Measurements from ENCODE around the gene TAF1A.
"Not testable (repeated sequence)": the region's sequence is repeated elsewhere in the genome, so short reads cannot be mapped to it uniquely, and the experiment has no call there.

TAF1A gene

GRCh38 chr1:222589462-222590302 lies at the start of gene TAF1A:
TSS of gene TAF1A (minus strand) at chr1:222589933.
- DNase-seq (ENCODE audit: low spot score) = peak; percentile 89

GRCh38 chr1:222634180-222635013 lies 44.7 kb upstream of the TAF1A start:
- DNase-seq (ENCODE audit: low spot score) = peak; percentile 97

GRCh38 chr1:222632749-222633148 lies 43.0 kb upstream of the TAF1A start:
- no peak for DNase-seq (ENCODE audit: low spot score)

GRCh38 chr1:222631611-222632208 lies 42.0 kb upstream of the TAF1A start:
- DNase-seq (ENCODE audit: low spot score) = no peak

GRCh38 chr1:222629921-222630535 lies 40.3 kb upstream of the TAF1A start:
- DNase-seq (ENCODE audit: low spot score) = no peak

GRCh38 chr1:222627232-222627631 lies 37.5 kb upstream of the TAF1A start:
- DNase-seq (ENCODE audit: low spot score) = no peak

GRCh38 chr1:222624214-222624613 lies 34.5 kb upstream of the TAF1A start:
- no peak for DNase-seq (ENCODE audit: low spot score)

- DNase-seq (ENCODE audit: low spot score) = no peak
Measured at GRCh38 chr1:222623458-222623857, 33.7 kb upstream of the TAF1A start.

GRCh38 chr1:222622765-222623164 lies 33.0 kb upstream of the TAF1A start:
- DNase-seq (ENCODE audit: low spot score) = no peak

GRCh38 chr1:222620566-222620965 lies 30.8 kb upstream of the TAF1A start:
- no peak for DNase-seq (ENCODE audit: low spot score)

GRCh38 chr1:222618880-222619596 lies 29.3 kb upstream of the TAF1A start:
- DNase-seq (ENCODE audit: low spot score) = peak; percentile 20

GRCh38 chr1:222618001-222618879 lies 28.5 kb upstream of the TAF1A start, which contains the start of gene MIA3:
TSS of gene MIA3 (plus strand) at chr1:222618097. CDS start at chr1:222618111, 14 bp downstream.
- DNase-seq (ENCODE audit: low spot score) = peak; percentile 59

GRCh38 chr1:222617367-222617951 lies 27.7 kb upstream of the TAF1A start:
- peak; percentile 88 for DNase-seq (ENCODE audit: low spot score)

- peak; percentile 13 for DNase-seq (ENCODE audit: low spot score)
Measured at GRCh38 chr1:222616525-222616924, 26.8 kb upstream of the TAF1A start.

- no peak for DNase-seq (ENCODE audit: low spot score)
Measured at GRCh38 chr1:222613627-222614026, 23.9 kb upstream of the TAF1A start.

- no peak for DNase-seq (ENCODE audit: low spot score)
Measured at GRCh38 chr1:222610728-222611127, 21.0 kb upstream of the TAF1A start.

- DNase-seq (ENCODE audit: low spot score) = not testable (repeated sequence)
Measured at GRCh38 chr1:222609111-222609510, 19.4 kb upstream of the TAF1A start.

GRCh38 chr1:222606757-222607156 lies 17.0 kb upstream of the TAF1A start:
- DNase-seq (ENCODE audit: low spot score) = no peak

GRCh38 chr1:222601257-222601656 lies 11.5 kb upstream of the TAF1A start:
- DNase-seq (ENCODE audit: low spot score) = no peak

GRCh38 chr1:222600281-222600680 lies 10.5 kb upstream of the TAF1A start:
- DNase-seq (ENCODE audit: low spot score) = no peak
